Lower lobe of right lung (tissue), 2 donors: Measurements from ENCODE around the gene RNF146. TPM values are rescaled to one million over a fixed set of nuclear protein-coding genes. Genes with fewer than 3 reads are reported as not detected.

Experiments used
- ATAC-seq, 2 donors: fragments of 200-7000 bp; cut with Tn5 transposase; one replicate each; pipeline ENCODE4 v1.9.1; 2020 to 2022; ENCODE audit warnings: mild to moderate bottlenecking in 2 of 2, moderate library complexity in 2 of 2
- DNase-seq: peaks from one replicate; pipeline ENCODE4 v3.0.0-alpha.2; 2020
- H3K27ac ChIP-seq: fragments of 200-600 bp; one replicate; pipeline ENCODE4 v1.8.0; 2022
- H3K27me3 ChIP-seq: fragments of 200-600 bp; one replicate; pipeline ENCODE4 v1.8.0; 2022; ENCODE audit warnings: low read depth
- H3K36me3 ChIP-seq: fragments of 200-600 bp; one replicate; pipeline ENCODE4 v1.8.0; 2022; ENCODE audit warnings: mild to moderate bottlenecking
- H3K4me1 ChIP-seq: fragments of 200-600 bp; one replicate; pipeline ENCODE4 v1.8.0; 2022
- H3K4me3 ChIP-seq: fragments of 200-600 bp; one replicate; pipeline ENCODE4 v1.8.0; 2022; ENCODE audit warnings: mild to moderate bottlenecking
- H3K9me3 ChIP-seq: fragments of 200-600 bp; one replicate; pipeline ENCODE4 v1.8.0; 2022
- CTCF ChIP-seq: fragments of 200-600 bp; IDR thresholded peaks from one replicate; pipeline ENCODE4 v1.8.0; 2022; ENCODE audit warnings: antibody characterized with exemption, mild to moderate bottlenecking
- intact Hi-C: fragments of 100-400 bp; cut with DNase I; formaldehyde crosslinking; loops from one replicate; pipeline ENCODE4 v1.11.0; 2022
- total RNA-seq: library from RNA; stranded (reverse); fragmentation: NEBNext Ultra II Directional; extraction: Animal tissue kit (Norgen Biotek cat#: 25700); gene quantifications from one replicate; pipeline ENCODE4 v1.2.1, GENCODE V29; 2021
- donor health status: DM: no; HTN: yes; CAD: no; lungs with severe emphysema.

RNF146 gene
- total RNA-seq, 1 donor from 2014 or later: 61.7 TPM

DNA sequence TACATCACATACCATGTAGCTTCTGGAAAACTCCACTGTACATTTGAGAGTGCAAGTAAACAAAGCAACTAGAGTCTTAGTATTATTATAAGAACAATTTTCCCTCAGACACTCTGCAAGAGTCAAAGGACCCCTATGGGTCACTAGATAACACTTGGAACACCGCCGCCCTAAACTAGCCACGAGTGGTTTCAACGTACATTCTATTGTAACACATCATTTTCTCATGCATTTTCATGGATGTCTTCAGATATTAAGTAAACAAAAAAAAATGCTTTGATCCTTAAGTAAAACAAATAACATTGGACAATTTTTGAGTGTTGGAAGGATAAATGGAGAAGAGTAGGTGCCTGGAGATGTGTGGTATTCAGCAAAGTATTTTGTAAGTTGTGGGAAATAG lies 3.2 kb upstream of the RNF146 start:
- intact Hi-C loops: no loop called here
- DNase-seq: no peak
- ATAC-seq: no peak

GRCh38 chr6:127266892-127267645 lies 405 bp downstream of the RNF146 start:
- TF ChIP-seq CTCF: no peak
- H3K4me3 ChIP-seq: peak overlapping the region; percentile 83
- intact Hi-C loops: no loop called here
- H3K9me3 ChIP-seq: no peaks in the 10 kb centered on the region
- peaks cover 45% of the 10 kb centered on the region for H3K4me1 ChIP-seq
- ATAC-seq (peak; percentile 89 to 91), DNase-seq (peak; percentile 77)
- H3K36me3 ChIP-seq: no peaks in the 10 kb centered on the region
- H3K27ac ChIP-seq: peak overlapping the region; percentile 99
- no peaks in the 10 kb centered on the region for H3K27me3 ChIP-seq

More for the DNA sequence above, 3.2 kb upstream of the RNF146 start:
- H3K27ac ChIP-seq: no peak overlapping the region
- no peaks in the 10 kb centered on the region for H3K9me3 ChIP-seq
- no peaks in the 10 kb centered on the region for H3K27me3 ChIP-seq
- TF ChIP-seq CTCF: no peak
- no peaks in the 10 kb centered on the region for H3K36me3 ChIP-seq
- H3K4me1 ChIP-seq: peaks cover 10% of the 10 kb centered on the region
- no peak overlapping the region for H3K4me3 ChIP-seq

DNA sequence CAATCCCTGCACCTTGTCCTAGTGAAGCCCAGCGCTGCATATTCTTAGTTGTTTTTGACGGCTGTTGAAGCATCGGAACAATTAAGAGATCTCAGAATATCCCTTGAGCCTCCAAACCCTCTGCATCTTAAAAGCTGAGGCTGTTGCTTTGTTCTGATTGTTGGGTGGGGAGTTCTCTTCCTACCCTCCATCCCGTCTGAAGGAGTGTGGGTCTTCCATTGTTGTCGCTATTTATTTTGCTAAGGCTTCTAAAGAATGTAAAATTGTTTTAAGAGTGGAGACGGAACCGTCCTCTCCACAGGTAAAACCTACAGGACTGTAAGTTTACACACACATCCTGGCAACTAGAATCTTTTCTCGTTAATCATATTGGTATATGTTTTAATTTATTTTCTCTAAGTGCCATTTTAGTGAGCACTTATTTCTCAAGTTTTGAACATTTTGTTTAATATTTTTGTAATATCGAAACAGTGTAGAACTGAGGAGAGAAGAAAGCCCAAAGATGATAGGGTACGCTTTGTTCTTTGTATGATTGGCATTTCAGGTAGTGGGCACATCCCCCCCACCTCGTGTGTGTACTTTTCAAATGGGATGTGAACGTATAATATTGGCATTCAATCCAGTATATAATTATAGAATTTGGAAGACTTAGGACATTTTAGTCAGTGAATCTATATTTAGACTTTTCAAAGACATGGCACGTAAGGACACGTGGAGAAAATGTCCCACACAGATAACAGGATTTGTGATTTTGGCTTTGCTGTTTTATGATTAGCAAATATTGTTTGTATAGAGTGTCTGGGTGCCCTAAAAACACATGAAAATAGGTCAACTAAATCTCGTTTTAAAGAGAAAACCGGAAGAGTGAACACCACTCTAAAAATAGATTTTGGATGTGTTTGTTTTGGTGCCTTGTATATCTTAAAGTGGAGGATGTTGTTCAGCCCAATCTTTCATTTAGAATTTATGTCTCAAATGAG lies 1.3 kb downstream of the RNF146 start:
- H3K4me1 ChIP-seq: peaks cover 54% of the 10 kb centered on the region
- H3K4me3 ChIP-seq: peak overlapping the region; percentile 83
- H3K9me3 ChIP-seq: no peaks in the 10 kb centered on the region
- DNase-seq (no peak), ATAC-seq (no peak)
- no peaks in the 10 kb centered on the region for H3K36me3 ChIP-seq
- H3K27ac ChIP-seq: peak overlapping the region; percentile 99
- TF ChIP-seq CTCF: no peak
- intact Hi-C loops: no loop called here
- no peaks in the 10 kb centered on the region for H3K27me3 ChIP-seq

GRCh38 chr6:127272576-127272975 lies 5.9 kb downstream of the RNF146 start:
- no peak for TF ChIP-seq CTCF
- H3K27me3 ChIP-seq: no peaks in the 10 kb centered on the region
- H3K4me1 ChIP-seq: peaks cover 65% of the 10 kb centered on the region
- H3K27ac ChIP-seq: no peak overlapping the region
- ATAC-seq: no peak
- intact Hi-C loops: no loop called here
- H3K4me3 ChIP-seq: no peak overlapping the region
- no peaks in the 10 kb centered on the region for H3K36me3 ChIP-seq
- no peaks in the 10 kb centered on the region for H3K9me3 ChIP-seq
- DNase-seq: no peak

- intact Hi-C loops: no loop called here
- peaks cover 70% of the 10 kb centered on the region for H3K4me1 ChIP-seq
- no peak for ATAC-seq
- no peak for TF ChIP-seq CTCF
- no peaks in the 10 kb centered on the region for H3K27me3 ChIP-seq
- no peak overlapping the region for H3K27ac ChIP-seq
- DNase-seq: no peak
- no peaks in the 10 kb centered on the region for H3K36me3 ChIP-seq
- H3K9me3 ChIP-seq: no peaks in the 10 kb centered on the region
- no peak overlapping the region for H3K4me3 ChIP-seq
These were observed 6.8 kb downstream of the RNF146 start for GRCh38 chr6:127273499-127273898.
